GM12874 (cell line): ENCODE measurements around the gene SCART1.

Experiments
- TF ChIP-seq, protein P1 (sequence below): IDR thresholded peaks from 2 replicates; pipeline ENCODE4 v1.5.1; 2011; ENCODE audit warnings: low read depth, mild to moderate bottlenecking, control low read depth, low read length, moderate library complexity; ENCODE audit not compliant: insufficient read depth

The SCART1 gene

DNA sequence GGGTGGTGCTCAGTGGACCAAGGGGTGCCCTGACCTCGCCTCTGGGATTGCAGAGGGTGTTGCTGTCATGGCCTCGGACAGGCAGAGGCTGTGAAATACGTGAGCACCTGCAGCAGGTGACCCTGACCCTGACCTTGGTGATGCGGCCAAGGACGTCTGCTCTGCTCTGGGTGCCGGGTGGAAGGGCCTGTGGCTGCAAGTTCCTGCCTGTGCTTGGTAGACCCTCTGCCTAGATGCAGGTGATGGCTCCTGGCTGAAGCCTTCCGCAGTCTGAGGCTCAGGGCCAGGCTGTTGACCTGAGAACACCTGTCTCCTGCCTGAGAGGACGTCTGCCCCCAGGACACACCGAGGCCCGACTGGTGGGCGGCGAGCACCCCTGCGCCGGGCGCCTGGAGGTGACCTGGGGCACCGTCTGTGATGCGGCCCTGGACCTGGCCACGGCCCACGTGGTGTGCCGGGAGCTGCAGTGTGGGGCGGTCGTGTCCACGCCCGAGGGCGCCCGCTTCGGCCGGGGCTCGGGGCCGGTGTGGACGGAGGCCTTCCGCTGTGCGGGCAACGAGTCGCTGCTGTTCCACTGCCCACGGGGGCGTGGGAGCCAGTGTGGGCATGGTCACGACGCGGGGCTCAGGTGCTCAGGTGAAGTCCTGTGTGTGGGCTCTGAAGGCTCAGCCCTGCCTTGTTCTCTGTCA is 4.4 kb downstream of the SCART1 start:
- TF ChIP-seq, protein P1, sequence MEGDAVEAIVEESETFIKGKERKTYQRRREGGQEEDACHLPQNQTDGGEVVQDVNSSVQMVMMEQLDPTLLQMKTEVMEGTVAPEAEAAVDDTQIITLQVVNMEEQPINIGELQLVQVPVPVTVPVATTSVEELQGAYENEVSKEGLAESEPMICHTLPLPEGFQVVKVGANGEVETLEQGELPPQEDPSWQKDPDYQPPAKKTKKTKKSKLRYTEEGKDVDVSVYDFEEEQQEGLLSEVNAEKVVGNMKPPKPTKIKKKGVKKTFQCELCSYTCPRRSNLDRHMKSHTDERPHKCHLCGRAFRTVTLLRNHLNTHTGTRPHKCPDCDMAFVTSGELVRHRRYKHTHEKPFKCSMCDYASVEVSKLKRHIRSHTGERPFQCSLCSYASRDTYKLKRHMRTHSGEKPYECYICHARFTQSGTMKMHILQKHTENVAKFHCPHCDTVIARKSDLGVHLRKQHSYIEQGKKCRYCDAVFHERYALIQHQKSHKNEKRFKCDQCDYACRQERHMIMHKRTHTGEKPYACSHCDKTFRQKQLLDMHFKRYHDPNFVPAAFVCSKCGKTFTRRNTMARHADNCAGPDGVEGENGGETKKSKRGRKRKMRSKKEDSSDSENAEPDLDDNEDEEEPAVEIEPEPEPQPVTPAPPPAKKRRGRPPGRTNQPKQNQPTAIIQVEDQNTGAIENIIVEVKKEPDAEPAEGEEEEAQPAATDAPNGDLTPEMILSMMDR, result no peak

DNA sequence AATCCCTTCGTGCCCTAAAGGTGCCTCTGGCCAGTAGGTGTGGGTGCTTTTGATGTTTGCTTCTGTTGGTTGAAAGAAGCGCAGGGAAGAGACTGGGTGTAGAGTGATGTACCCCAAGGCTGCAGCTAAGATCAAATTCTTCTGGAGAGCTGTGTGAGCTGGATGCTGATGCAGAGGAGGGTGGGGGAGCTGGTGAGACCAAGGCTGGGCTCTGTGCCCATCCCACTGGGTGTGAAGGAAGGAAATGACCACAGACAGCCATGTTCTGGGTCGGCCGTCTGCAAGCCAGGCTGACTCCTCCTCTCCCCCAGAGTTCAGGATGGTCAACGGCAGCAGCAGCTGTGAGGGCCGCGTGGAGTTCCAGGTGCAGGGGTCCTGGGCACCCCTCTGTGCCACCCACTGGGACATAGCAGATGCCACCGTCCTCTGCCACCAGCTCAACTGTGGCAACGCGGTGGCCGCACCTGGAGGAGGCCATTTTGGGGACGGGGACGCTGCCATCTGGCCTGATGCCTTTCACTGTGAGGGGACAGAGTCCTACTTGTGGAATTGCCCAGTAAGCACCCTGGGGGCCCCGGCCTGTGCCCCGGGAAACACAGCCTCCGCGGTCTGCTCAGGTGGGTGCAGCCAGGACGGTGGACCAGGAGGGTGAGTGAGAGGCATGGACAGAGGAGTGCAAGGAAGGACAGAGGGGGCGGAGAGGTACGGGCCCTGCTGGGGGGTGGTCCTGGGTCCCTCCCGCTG is 5.1 kb downstream of the SCART1 start:
- TF ChIP-seq, protein P1, result no peak

GRCh38 chr10:133459454-133460207 is 5.9 kb downstream of the SCART1 start:
- TF ChIP-seq, protein P1, result no peak

DNA sequence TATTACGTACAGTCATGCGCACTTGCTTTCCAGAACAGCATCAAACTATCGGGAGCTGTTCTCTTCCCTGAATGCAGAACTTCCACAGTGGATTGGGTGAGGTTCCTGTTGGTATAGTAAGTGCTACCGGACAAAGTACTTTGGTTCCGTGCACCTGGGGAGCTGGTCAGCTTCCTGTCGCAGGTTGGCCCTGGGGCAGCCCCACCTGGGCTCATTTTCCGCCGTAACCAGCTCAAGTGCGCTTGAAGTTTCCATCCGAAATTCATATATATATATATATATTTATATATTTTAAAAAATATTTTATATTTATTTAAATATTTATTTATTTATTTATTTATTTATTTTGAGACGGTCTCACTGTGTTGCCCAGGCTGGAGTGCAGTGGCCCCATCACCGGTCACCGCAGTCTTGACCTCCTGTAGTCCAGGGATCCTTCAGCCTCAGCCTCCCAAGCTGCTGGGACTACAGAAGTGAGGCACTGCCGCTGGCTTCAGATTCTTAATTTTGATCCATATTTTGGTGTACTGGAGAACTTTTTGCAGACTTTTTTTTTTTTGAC is 6.5 kb downstream of the SCART1 start:
- TF ChIP-seq, protein P1, result no peak

GRCh38 chr10:133461027-133461426 is 7.3 kb downstream of the SCART1 start:
- TF ChIP-seq, protein P1, result no peak

DNA sequence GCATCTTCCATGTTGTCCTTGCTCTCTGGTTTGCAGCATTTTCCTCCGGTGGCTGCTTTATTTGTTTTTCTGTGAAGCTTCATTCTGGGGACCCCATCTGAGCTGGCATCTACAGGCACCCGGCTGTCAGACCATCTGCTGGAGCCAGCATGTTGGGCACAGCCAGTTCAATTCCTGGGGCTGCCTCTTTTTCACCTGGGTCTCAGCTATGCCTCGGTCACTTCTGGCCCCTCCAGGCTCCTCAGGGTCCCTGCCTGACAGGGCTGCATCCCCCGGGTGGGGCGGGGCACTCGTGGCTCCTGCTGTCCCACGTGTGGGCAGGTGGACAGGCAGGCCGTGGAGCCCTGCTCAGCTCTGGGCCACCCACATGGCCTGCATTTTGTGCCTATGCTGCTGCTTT is 8.1 kb downstream of the SCART1 start:
- TF ChIP-seq, protein P1, result no peak

DNA sequence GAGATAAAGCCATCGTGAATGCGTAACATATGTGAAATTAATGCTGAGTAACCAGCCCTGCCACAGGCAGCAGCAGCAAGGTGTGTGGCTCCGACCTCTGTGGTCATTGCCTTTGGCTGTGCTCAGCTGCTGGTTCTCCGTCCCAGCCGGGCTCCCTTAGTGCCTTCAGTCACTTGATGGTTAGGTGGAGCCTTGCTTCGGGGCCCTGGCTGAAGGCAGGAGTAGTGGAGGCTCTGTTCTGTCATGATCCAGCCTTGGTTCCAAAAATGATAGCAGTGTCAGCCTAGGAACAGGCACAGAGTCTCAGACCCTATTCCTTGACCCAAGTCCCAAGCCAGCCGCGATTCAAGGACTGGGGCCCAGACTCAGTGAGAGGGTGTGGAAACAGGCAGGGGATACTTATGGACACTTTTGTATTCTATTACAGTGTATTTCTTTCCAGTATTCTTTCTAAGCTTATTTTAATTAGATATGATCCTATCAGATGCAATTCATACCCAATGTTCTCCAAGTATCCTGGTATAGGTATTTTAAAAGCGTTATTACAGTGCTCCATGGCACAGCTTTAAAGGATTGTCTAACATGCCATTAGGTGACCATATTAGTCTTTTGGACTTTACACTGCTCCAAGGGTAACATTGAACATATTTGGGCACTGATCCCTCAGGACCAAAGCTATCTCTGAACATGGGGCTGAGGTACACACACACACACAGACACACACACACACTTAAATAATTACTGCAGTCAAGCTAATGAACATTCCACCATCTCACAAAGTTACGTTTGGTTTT is 9.0 kb downstream of the SCART1 start:
- TF ChIP-seq, protein P1, result no peak
